Cerebellar nuclear complex (tissue), 1 donor: ENCODE results near the gene NEK7.

ENCODE experiments used
- DNase-seq, 2 experiments: peaks; one replicate each; lab custom pipeline; 2025; lab: John Stamatoyannopoulos, UW

NEK7 gene

DNA sequence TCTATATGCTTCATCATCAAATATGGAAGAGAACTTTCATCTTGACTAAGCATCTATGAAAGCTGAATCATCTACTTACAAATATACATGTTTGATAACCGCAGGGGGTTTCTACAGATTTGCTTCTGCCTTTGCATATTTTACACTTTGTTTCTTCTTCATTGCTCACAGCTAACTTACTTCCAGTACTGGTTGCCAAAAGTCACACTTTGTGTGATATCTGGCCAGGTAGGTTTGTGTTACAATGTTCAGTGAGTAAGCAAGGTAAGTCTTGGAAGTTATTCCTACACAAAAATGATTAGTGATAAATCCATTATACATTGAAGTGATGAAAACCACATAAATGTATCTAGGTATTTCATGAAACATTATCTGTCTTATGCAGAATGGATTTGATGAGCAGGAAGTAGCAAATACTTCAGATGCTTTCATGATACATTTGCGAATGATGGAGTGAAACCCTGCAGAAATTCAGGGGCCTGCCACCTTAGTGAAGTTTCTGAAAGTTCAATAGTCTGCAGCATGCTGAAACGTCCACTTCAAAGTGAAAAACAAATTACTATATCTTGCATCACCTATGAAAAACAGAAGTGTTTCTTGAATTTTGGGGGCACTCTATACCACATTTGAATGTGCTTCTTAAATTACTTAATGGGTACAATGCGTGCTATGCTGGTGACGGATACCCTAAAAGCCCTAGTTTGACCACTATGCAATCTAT, 196.3 kb downstream of the NEK7 start:
- no peak for DNase-seq

DNA sequence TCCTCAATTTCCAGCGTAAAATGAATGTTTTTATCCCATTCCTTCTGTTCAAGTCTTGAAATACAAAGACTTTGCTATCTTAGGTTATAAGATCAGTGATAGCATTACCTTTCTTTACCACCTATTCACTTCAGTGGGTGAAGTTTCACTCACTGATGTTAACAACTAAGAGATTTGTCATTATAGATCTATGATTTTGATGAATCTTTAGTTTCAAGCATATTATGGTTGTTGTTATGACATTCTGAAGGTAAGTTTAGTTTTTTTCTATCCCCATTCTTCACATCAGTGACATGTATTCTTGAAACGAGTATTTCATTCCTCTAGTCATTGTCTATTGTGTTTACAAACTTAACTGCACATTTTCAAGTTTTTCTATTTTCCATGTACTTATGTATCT, 201.1 kb downstream of the NEK7 start:
- DNase-seq = no peak

DNA sequence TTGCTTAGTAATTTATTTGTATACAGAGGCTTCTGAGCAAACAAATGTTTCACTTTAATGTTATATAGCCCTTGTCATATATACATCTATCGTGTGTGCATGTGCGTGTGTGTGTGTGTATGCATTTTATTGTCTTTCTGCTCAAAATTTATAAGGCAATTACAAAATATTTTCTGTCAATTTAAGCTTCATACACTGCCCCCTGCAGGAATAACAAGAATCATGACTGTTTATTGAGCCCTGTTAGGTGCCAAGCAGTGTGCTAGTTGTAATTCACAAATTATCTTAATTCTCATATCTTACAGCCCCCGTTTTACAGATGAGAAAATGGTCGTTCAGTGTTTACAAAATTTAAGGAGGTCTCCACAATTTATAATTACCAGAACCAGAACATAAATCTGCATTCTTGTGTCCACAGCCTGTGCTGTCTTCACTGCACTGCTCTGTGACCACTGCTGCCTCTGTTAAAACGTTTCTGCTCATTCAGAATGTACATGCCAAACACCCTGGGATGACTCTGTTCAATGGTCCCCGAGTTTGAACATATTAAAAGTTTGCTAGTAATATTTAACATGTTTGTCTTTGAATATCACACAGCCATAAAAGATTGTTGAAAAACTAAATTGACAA, 202.3 kb downstream of the NEK7 start:
- DNase-seq = no peak

DNA sequence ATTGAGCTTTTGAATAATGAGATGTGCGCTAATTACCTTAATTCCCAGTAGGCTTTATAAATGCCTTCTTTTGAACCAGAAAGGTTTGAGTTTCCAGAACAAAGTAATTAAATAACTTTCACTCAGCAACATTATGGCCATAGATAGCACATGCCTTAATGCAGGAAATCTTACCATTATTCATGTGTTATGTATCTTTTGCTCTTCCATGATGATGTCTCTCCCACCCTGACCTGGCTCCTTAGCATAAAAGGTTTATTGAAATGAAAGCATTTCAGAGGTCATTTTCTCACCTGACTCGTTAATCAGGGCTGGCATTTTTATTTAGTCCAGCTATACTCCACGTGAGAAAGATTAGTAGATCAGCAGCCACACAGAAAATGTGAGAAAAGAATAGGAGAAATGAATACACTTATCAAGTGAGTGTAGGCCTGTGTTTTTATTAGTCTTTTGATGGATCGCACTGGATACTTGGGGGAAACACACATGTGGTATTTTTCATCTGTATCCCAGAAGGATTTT, 203.5 kb downstream of the NEK7 start:
- DNase-seq = no peak

DNA sequence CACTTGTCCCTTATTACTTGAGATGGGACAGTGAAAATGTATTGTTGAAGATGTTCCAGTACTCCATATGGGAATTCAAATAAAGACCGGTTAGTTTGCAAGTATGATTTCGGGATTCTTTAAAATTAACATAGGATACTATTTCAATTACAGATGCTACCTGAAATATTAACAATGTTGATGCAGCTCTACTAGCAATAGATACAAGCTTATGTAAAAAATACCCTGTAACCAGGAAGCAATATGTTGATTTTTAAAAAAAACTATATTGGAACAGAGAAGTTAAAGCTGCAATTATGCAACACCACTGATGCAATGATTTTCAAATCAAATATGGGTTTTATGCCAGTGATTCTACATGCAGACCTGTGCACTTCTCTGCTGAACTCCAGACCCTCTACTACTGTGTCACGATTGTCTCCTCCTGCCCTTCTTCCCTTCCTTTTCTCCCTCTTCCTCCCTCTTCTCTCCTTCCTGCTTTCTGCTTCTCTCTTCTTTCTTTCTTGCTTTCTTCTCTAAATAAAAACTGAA, 204.5 kb downstream of the NEK7 start:
- no peak for DNase-seq

DNA sequence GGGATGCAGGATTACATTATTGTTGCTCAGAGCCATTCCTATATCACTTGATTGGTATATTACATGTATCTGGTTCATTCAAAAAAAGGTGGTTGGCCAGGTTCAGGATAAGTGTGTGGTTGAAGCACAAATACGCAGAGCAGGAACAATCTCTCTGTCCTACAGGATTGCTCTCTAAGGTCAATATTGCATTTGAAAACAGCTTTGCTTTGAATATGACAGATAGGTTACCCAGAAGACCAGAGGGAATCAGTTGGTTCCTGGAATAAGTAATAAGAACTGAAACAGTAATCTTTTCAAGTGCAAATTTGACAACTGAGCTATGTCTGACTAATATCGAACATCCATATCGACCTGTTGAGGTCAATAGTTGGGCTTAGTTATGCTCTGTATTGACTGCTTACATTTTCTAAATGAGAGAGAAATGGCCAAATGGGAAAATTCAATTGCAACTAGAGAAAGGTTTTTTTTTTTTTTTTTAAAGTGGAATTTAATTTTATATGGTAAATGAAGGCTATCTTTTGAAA, 206.9 kb downstream of the NEK7 start:
- no peak for DNase-seq

DNA sequence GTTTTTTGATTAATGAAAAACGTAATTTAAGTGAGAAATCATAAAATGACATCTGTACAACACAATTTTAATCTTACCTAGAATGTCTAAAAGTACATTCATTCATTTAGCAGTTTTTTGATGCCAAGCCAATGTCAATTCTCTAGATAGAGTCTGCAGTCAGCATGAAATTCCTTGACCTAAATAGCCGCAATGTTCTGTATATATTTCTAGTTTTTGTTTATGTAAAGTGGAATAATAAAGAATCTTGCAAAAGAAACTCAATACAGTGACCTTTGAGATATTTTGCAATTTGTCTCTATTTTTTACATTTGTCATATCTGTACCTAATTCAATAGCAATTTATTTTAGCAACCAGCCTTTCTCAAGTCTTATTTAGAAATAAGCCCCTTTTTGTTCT, 207.7 kb downstream of the NEK7 start:
- no peak for DNase-seq

DNA sequence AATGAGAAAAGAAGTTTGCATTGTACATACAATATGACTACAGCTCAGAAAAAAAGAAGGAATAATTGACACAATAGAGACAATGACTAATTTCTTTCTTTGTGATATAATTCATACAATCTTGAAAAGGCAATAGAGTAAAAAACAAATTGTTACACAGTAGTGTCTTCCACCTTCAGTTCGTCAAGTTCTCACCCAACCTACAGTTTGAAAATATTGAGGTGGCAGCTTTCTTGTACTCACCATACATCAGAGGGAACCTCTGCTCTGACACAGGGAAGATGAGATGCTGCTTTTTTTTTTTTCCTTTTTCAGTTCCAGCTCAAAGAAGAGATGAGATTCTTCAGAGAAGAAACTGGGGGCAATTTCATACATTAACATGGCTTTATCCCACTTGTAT, 210.5 kb downstream of the NEK7 start:
- DNase-seq = no peak

DNA sequence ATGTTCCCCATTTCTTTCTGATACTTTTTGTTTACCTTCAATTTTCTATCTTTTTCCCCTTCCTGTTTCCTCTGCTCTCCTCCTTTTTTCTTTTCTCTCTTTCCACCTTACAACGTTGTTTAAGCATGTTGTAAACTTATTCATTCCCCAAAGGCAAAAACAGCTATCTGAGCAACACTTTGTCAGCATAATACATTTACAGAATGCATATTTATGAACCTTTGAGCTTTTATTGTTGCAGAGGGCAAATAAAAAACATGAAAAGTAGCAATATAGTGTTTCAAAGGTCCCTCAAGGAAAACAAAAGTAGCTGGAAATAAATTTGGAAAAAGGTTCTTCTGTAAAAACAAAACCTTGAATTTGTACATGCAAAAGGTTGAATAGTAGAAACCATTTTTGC, 214.2 kb downstream of the NEK7 start:
- DNase-seq = no peak
